Gastroesophageal sphincter (tissue), 4 donors: ENCODE data around the gene ENHO. TPM values are rescaled to one million over a fixed set of nuclear protein-coding genes. Genes with fewer than 3 reads are reported as not detected.

ENCODE experiments used
- ATAC-seq: fragments of 150-250 bp; one replicate; pipeline ENCODE4 v1.9.1; 2016; ENCODE audit warnings: mild to moderate bottlenecking, moderate library complexity
- H3K27ac ChIP-seq, 4 donors: fragments of 200-600 bp; sonication (generic) in 3 of 4; 1 replicate in 3 of 4; 2 replicates in 1 of 4; pipeline ENCODE4 v1.5.1; 2016 to 2019
- H3K27me3 ChIP-seq: fragments of 200-600 bp; sonication (generic); one replicate; pipeline ENCODE4 v1.5.1; 2019
- H3K36me3 ChIP-seq, 2 donors: fragments of 200-600 bp; sonication (generic); one replicate each; pipeline ENCODE4 v1.5.1; 2019; ENCODE audit warnings: control low read depth in 1 of 2
- H3K4me1 ChIP-seq, 3 donors: fragments of 200-600 bp; sonication (generic); 1 replicate in 2 of 3; 2 replicates in 1 of 3; pipeline ENCODE4 v1.5.1; 2016 to 2019; ENCODE audit warnings: control low read depth in 2 of 3
- H3K4me3 ChIP-seq, 2 donors: fragments of 200-600 bp; sonication (generic); one replicate each; pipeline ENCODE4 v1.5.1; 2019; ENCODE audit warnings: mild to moderate bottlenecking in 1 of 2, moderate library complexity in 1 of 2
- H3K9me3 ChIP-seq, 3 donors: fragments of 200-600 bp; sonication (generic); one replicate each; pipeline ENCODE4 v1.5.1; 2017 to 2019; ENCODE audit warnings: control low read depth in 2 of 3
- EP300 ChIP-seq: sonication (generic); formaldehyde crosslinking; IDR thresholded peaks from one replicate; pipeline ENCODE4 v1.6.1; 2017; ENCODE audit warnings: antibody characterized with exemption, mild to moderate bottlenecking
- POLR2A ChIP-seq, 2 donors: fragments of 450-650 bp; IDR thresholded peaks; one replicate each; pipeline ENCODE4 v1.6.1; 2017; ENCODE audit warnings: antibody characterized with exemption in 2 of 2, mild to moderate bottlenecking in 2 of 2, moderate library complexity in 1 of 2
- POLR2AphosphoS5 ChIP-seq: sonication (generic); formaldehyde crosslinking; IDR thresholded peaks from one replicate; pipeline ENCODE4 v1.6.1; 2017; ENCODE audit warnings: antibody characterized with exemption
- WGBS, 2 donors: methylation state at CpG; one replicate each; pipeline ENCODE4 v1.1.5; 2018; ENCODE audit warnings: low coverage in 1 of 2; 5-methylcytosine and 5-hydroxymethylcytosine counted together
- total RNA-seq, 4 donors: library from RNA; depleted of rRNA; stranded (reverse); fragments of >200 nt; gene quantifications; one replicate each; pipeline ENCODE4 v1.1.0, GENCODE V29; 2016
- TF ChIP-seq, protein P1 (sequence below), 4 experiments: fragments of 200-600 bp in 2 of 4; fragments of 450-650 bp in 2 of 4; sonication (generic) in 1 of 4; IDR thresholded peaks; one replicate each; pipeline ENCODE4 v1.5.1; 2017 to 2019; ENCODE audit warnings: antibody characterized with exemption in 4 of 4, mild to moderate bottlenecking in 2 of 4, moderate library complexity in 2 of 4

The ENHO gene
- total RNA-seq, 4 donors from 2014 or later, result 0.30 to 1.1 (median 0.31) TPM; not detected in 1

DNA sequence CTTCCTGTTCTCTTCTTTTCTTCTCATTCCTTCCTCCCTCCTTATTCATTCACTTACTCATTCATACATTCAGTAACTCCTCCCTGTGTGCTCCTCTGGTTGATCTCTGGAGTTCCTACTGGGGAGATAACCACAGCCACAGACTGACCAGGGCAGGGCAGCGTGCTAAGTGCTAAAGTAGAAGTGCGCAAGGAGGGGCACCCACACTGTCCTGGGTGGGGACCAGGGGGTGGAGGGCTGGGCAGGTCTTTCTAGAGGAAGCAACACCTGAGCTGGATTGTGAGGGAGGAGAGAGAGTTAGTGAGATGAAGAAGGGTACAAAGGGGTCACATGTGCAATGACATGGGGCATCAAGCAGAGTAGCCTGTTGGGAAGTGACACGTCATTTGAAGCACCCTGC is 13.8 kb downstream of the ENHO start:
- TF ChIP-seq EP300 (no peak), POLR2AphosphoS5 (no peak), POLR2A (IDR thresholded peaks at IDR 0.05) (no peak)
- TF ChIP-seq, protein P1, sequence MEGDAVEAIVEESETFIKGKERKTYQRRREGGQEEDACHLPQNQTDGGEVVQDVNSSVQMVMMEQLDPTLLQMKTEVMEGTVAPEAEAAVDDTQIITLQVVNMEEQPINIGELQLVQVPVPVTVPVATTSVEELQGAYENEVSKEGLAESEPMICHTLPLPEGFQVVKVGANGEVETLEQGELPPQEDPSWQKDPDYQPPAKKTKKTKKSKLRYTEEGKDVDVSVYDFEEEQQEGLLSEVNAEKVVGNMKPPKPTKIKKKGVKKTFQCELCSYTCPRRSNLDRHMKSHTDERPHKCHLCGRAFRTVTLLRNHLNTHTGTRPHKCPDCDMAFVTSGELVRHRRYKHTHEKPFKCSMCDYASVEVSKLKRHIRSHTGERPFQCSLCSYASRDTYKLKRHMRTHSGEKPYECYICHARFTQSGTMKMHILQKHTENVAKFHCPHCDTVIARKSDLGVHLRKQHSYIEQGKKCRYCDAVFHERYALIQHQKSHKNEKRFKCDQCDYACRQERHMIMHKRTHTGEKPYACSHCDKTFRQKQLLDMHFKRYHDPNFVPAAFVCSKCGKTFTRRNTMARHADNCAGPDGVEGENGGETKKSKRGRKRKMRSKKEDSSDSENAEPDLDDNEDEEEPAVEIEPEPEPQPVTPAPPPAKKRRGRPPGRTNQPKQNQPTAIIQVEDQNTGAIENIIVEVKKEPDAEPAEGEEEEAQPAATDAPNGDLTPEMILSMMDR (IDR thresholded peaks at IDR 0.05), result no peak
- 83 to 94% methylated on average over 1 to 3 of the region's 3 CpGs for WGBS, 2 donors
- no peak overlapping the region for H3K4me3 ChIP-seq
- H3K9me3 ChIP-seq, result no peaks in the 10 kb centered on the region
- ATAC-seq, result no peak
- H3K4me1 ChIP-seq, result peaks cover 0 to 7% (median 0%) of the 10 kb centered on the region in 3 donors
- H3K36me3 ChIP-seq, result no peaks in the 10 kb centered on the region
- no peaks in the 10 kb centered on the region for H3K27me3 ChIP-seq
- no peak overlapping the region for H3K27ac ChIP-seq

DNA sequence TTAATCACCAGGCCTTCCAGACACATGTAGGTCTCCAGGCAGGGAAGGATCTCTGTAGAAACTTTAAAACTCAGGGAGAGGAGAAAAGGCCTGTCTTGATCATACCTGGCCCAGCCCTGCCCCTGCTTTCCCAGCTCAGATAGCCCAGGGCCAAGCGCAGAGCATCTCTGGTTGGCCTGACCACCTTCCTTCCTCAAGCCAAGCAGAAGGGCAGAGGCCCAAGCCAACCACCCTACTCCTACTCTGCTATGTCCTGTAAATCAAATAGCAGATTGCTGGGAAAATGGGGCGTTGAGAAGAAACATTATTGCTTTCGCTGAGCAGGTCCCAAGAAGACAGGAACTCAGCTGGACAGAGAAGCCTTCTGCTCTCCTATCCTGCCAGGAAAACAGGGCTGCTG is 14.3 kb downstream of the ENHO start:
- TF ChIP-seq EP300, result no peak
- TF ChIP-seq POLR2AphosphoS5, result no peak
- TF ChIP-seq, protein P1 (IDR thresholded peaks at IDR 0.05), result no peak
- no peak for TF ChIP-seq POLR2A (IDR thresholded peaks at IDR 0.05)
- 86% methylated on average over 2 of the region's 3 CpGs; no CpG with 5 or more reads in 1 of the 2 donors for WGBS, 2 donors
- no peaks in the 10 kb centered on the region for H3K36me3 ChIP-seq
- H3K27me3 ChIP-seq, result no peaks in the 10 kb centered on the region
- peaks cover 0 to 7% (median 0%) of the 10 kb centered on the region in 3 donors for H3K4me1 ChIP-seq
- H3K4me3 ChIP-seq, result no peak overlapping the region
- H3K9me3 ChIP-seq, result no peaks in the 10 kb centered on the region
- H3K27ac ChIP-seq, result no peak overlapping the region
- ATAC-seq, result no peak

DNA sequence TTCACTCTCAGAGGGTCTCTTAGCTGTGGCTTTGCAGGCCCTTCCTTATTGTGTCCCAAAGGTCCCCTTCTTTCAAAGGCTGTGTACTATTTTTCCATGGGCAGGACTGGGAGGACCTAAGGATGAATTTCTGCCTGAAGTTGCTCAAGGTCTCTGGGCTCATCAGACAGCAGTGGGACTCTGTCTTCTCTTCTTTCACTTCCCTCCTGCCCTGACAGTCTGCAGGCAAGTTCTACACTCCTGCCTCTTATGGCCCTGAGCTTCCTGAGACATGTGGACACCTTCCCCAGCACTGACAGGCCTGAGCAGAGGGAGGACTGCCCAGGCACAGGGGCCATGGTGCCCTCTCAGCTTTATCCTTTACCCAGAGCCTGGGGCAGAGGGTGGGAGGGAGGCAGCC is 14.8 kb downstream of the ENHO start:
- Histone ChIP-seq H3K4me1 (peaks cover 0 to 9% (median under 1%) of the 10 kb centered on the region in 3 donors), H3K9me3 (no peaks in the 10 kb centered on the region), H3K27me3 (no peaks in the 10 kb centered on the region), H3K27ac (no peak overlapping the region), H3K4me3 (no peak overlapping the region), H3K36me3 (no peaks in the 10 kb centered on the region)
- TF ChIP-seq POLR2A (IDR thresholded peaks at IDR 0.05), result no peak
- no peak for TF ChIP-seq POLR2AphosphoS5
- TF ChIP-seq, protein P1 (IDR thresholded peaks at IDR 0.05), result no peak
- TF ChIP-seq EP300, result no peak
- no peak for ATAC-seq

DNA sequence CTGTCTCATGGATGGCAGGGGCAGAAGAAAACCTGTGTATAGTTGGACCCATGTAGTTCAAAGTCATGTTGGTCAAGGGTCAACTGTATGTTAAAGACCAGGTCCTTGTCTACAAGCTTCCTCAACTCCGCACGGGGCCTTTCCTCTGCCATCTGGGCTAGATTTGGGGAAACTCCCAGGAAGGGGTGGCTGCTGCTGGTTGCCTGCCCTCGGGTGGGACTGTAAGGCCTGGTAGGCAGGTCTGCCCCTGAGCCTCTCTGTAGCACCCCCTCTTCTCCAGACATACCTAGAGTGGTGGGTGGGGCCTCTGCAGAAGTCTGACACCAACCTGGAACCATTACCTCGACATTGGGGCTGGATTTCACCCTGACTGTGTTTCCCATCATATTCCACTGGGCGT is 15.2 kb downstream of the ENHO start:
- no peak overlapping the region for H3K4me3 ChIP-seq
- H3K36me3 ChIP-seq, result no peaks in the 10 kb centered on the region
- peaks cover 0 to 13% (median 5%) of the 10 kb centered on the region in 3 donors for H3K4me1 ChIP-seq
- no peaks in the 10 kb centered on the region for H3K27me3 ChIP-seq
- TF ChIP-seq, protein P1 (IDR thresholded peaks at IDR 0.05), result no peak
- TF ChIP-seq POLR2A (IDR thresholded peaks at IDR 0.05) (no peak), EP300 (no peak), POLR2AphosphoS5 (no peak)
- no peaks in the 10 kb centered on the region for H3K9me3 ChIP-seq
- no peak for ATAC-seq
- 79 to 100% methylated on average over 1 to 2 of the region's 5 CpGs for WGBS, 2 donors
- no peak overlapping the region for H3K27ac ChIP-seq

DNA sequence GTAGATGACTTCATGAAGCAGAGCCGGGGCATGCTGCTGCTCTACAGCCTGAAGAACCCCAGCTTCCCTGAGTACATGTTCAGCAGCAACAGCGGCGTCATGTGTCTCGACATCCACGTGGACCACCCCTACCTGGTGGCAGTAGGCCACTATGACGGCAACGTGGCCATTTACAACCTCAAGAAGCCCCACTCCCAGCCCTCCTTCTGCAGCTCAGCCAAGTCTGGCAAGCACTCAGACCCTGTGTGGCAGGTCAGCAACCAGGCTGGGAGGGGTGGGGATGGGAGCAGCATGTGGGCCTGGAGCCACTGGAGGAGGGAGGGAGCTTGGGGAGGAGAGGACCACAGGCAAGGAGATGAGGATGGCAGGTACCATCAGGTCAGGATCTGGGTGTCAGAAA is 16.2 kb downstream of the ENHO start:
- H3K36me3 ChIP-seq, result no peaks in the 10 kb centered on the region
- no peak overlapping the region for H3K4me3 ChIP-seq
- TF ChIP-seq POLR2AphosphoS5 (no peak), EP300 (no peak), POLR2A (IDR thresholded peaks at IDR 0.05) (no peak)
- TF ChIP-seq, protein P1 (IDR thresholded peaks at IDR 0.05), result no peak
- no peaks in the 10 kb centered on the region for H3K9me3 ChIP-seq
- peaks cover 0 to 22% (median 14%) of the 10 kb centered on the region in 3 donors for H3K4me1 ChIP-seq
- H3K27me3 ChIP-seq, result no peaks in the 10 kb centered on the region
- H3K27ac ChIP-seq, result no peak overlapping the region
- no peak for ATAC-seq
- WGBS, 2 donors, result 93% methylated on average over 7 of the region's 7 CpGs; no CpG with 5 or more reads in 1 of the 2 donors
